HG03571 (cell line): ENCODE results near the gene MATN1.

Experiments used
- ATAC-seq: cut with Tn5 transposase; IDR thresholded peaks from one replicate; pipeline ENCODE4 v1.9.1; 2021; ENCODE audit not compliant: unreplicated experiment

The MATN1 gene

GRCh38 chr1:30719406-30720270, 3.7 kb downstream of the MATN1 start:
- no peak for ATAC-seq

- peak; percentile 41 for ATAC-seq
Observed at GRCh38 chr1:30718636-30719405, 4.6 kb downstream of the MATN1 start.

GRCh38 chr1:30718091-30718635, 5.2 kb downstream of the MATN1 start:
- peak; percentile 78 for ATAC-seq

- ATAC-seq, result no peak
Observed at GRCh38 chr1:30716646-30717045, 6.7 kb downstream of the MATN1 start.

GRCh38 chr1:30715886-30716285, 7.5 kb downstream of the MATN1 start:
- ATAC-seq, result no peak

- ATAC-seq, result no peak
Observed at GRCh38 chr1:30715216-30715615, 8.2 kb downstream of the MATN1 start.

- ATAC-seq, result no peak
Observed at GRCh38 chr1:30714536-30715090, 8.8 kb downstream of the MATN1 start.

- no peak for ATAC-seq
Observed at GRCh38 chr1:30714025-30714424, 9.4 kb downstream of the MATN1 start.

GRCh38 chr1:30713311-30713710, 10.1 kb downstream of the MATN1 start:
- no peak for ATAC-seq

- no peak for ATAC-seq
Observed at GRCh38 chr1:30712583-30712982, 10.8 kb downstream of the MATN1 start.

GRCh38 chr1:30710407-30710806, 13.0 kb downstream of the MATN1 start:
- ATAC-seq, result no peak

GRCh38 chr1:30708361-30708728, 15.0 kb downstream of the MATN1 start:
- ATAC-seq, result no peak

GRCh38 chr1:30707412-30708360, 15.7 kb downstream of the MATN1 start:
- no peak for ATAC-seq

GRCh38 chr1:30706528-30706927, 16.9 kb downstream of the MATN1 start:
- no peak for ATAC-seq

- no peak for ATAC-seq
Observed at GRCh38 chr1:30705698-30706097, 17.7 kb downstream of the MATN1 start.

- no peak for ATAC-seq
Observed at GRCh38 chr1:30704765-30705509, 18.4 kb downstream of the MATN1 start.

- no peak for ATAC-seq
Observed at GRCh38 chr1:30704271-30704670, 19.1 kb downstream of the MATN1 start.

GRCh38 chr1:30702823-30703222, 20.6 kb downstream of the MATN1 start:
- no peak for ATAC-seq

GRCh38 chr1:30701258-30701633, 22.1 kb downstream of the MATN1 start:
- no peak for ATAC-seq
